Stimulated activated CD8-positive, alpha-beta memory T cell treated with anti-CD3 and anti-CD28 coated beads, Interleukin-12 subunit alpha, Interleukin-12 subunit beta, amount 100 ng/mL, for 24 hours (primary cell): ENCODE data around the gene C22orf15.
"Not testable (repeated sequence)": the region's sequence is repeated elsewhere in the genome, so short reads cannot be mapped to it uniquely, and the experiment has no call there.

Experiments
- DNase-seq: peaks from one replicate; pipeline ENCODE4 v3.0.0-alpha.2; 2020; ENCODE audit errors: extremely low read depth

Gene C22orf15, protein sequence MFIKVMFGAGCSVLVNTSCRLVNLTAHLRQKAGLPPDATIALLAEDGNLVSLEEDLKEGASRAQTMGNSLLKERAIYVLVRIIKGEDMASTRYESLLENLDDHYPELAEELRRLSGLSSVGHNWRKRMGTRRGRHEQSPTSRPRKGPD

DNA sequence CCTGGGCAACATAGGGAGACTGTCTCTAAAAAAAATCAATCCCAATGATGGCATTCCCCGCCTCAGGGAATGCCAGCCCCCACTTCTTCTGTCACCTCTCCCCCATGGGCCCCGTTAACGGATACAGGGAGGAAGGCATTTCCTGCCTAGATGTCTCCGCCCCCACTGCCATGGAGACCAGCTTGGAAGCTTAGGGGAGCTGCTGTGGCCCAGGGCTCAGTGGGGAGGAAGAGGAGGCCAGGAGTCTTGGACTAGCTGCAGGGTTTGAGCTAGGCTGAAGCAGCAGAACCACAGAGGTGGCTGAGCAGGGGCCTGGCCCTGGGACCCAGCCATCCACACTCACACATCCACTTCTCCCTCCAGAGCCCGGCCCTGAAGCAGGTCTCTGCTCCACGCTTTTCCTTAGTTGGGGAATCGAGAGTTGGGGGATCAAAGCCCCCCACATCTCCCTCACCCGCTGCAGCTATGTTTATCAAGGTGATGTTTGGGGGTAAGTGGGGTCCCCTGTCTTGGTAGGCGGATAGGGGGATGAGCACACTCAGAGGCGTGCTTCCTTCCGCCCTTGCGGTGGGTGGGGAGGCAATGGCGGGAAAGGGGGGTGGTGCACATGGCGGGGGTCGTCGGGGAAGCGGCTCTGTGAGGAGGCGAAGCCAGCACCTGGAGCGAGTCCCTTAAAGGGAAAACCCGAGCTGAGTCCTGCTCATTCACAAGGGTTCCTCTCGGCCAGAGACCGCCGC is at the start of gene C22orf15:
Gene C22orf15 (plus strand): TSS at position 149 of the 737 bp plus-strand sequence. CDS start 317 bp downstream, at position 466.
- no peak for DNase-seq

DNA sequence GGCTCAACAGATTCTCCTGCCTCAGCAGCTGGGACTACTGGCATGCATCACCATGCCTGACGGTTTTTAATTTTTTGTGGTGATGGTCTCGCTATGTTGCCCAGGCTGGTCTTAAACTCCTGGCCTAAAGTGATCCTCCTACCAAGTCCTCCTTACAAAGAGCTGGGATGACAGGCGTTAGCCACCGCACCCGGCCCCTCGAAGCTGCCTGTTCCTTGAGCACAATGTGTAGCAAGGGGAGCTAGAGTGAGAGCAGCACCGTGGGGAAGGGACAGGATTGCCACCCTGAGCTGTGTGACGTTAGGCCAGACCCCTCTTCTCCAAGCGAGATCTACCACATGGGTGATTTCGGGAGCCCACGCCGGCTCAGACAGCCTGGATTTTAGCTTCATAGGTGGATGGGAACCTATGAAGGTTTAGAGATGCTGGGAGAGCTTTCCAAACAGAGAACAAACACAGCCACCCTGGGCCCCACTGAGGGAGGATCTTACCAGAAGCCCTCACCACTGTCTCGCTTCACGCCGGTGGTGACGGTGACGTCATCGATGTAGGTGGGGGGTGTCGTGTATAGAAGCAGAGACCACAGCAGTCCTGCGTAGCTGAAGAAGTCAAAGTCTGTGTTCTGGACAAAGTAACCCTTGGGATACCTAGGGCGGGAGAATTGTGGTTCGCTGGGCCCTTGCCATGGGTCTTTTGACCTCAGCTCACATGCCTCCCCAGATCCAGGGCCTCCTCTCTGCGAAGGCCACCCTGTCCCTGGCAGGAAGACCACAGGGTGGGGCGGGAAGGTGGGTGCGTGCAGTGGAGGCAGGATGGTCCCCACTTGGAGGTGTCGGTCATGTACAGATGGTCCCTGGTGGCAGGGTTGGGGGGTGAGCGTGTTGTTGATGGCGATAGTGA is 48.8 kb upstream of the C22orf15 start:
- DNase-seq: no peak

DNA sequence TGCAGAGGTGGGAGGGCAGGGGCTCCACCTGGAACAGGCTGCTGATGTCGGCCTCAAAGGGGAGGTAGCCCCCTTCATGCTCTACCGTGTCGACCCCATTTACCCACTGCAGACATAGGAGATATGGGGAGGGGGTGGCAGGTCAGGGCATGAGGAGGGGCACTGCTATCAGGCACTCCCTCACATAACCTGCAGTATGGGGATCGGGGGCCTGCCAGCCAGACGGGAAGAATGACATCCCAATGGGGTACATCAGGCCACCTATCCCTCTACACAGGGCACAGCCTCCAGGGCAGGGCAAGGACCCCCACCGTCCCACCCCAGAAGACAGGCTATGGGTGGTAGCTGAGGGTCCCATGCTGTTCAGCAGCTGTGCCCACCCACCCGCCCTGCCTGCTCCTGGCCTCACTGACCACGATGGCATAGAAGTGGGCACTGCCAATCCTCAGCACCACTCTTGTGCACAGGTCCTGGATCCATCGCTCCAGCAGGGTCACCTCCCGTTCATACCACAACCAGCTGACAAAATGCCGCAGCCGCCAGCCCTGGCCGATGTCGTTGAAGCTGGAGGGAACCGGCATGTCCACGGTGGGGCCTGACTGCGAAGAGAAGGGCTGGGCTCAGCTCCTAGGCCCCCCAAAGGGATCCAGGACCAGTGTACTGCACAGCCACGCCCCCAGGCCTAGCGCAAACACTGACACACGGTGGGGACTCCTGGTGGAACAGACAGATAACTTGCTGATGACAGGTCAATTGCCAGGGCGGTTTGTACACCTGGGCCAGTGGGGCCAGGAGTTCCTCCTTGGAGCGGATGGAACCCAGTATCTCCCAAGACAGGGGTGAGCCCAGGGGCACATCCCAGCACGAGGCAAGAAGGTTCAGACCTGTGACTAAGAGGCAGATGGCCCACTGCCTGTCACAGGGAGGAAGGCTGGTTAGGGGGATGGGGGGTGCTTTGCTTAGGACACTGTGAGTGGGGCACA is 47.9 kb upstream of the C22orf15 start:
- DNase-seq: no peak

DNA sequence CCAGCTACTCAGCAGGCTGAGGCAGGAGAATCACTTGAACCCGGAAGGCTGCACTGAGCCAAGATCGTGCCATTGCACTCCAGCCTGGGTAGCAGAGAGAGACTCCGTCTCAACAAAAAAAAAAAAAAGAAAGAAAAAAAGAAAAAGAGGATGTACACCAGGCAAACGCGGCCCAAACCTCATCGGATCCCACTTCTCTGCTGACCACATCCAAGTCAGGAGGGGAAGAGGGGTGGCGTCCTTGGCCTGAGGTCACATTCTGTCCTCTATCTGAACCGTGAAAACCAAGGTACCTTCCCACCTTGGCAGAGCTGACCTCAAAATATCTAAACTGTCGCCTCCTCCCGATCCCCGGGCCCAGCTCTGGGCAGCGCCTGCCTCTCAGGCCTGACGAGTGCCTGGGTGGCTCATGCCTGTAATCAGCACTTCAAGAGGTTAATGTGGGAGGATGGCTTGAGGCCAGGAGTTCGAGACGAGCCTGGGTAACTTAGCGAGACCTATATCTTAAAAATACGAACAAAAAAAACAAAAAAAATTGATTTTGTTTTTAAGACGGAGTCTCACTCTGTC is 46.9 kb upstream of the C22orf15 start:
- DNase-seq: no peak

DNA sequence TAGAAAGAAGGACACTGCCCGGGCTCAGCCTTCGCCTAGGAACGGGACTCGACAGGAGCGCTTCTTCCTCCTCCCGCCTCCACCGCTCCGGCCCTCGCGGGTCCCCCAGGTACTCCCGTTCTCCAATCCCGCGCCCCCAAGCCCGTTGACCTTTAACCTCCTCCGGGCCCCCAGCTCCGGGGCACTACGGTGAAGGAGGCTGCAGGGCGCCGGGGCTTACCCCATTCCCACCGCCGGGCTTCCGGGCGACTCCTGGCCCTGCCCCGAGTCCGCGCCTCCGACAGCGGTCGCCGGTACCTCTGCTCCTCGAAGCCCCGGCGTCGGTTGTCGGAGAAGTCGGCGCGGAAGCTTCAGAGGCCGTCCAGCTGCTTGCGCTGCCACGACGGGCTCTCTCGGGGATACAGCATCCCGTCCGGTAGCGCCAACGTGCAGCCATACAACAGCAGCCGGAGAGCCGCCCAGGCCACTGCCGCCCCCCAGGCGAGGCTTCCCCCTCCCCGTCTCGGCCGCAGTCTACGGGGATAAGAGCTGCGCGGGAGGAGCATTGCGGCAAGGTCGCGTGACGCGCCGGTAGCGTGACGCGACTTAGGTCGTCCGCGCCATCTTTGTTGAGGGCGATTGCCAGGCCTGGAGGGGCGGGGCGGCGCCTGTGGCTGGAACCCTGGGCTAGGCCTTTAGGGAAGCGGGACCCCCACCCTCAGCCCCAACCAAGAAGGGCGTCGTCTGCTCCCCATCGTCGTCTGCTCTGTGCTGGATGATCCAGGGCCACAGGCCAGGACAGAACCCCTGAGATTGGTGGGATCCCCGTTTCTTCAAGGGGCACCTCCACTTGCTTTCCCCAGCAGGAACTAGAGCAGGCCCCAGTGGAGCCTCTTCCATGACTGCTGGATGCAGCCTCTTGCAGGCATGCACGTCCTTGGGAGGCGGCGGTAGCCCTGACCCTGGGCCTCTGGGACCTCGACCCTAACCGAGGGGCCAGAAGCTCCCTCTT is 45.7 kb upstream of the C22orf15 start:
- peak; percentile 51 for DNase-seq

DNA sequence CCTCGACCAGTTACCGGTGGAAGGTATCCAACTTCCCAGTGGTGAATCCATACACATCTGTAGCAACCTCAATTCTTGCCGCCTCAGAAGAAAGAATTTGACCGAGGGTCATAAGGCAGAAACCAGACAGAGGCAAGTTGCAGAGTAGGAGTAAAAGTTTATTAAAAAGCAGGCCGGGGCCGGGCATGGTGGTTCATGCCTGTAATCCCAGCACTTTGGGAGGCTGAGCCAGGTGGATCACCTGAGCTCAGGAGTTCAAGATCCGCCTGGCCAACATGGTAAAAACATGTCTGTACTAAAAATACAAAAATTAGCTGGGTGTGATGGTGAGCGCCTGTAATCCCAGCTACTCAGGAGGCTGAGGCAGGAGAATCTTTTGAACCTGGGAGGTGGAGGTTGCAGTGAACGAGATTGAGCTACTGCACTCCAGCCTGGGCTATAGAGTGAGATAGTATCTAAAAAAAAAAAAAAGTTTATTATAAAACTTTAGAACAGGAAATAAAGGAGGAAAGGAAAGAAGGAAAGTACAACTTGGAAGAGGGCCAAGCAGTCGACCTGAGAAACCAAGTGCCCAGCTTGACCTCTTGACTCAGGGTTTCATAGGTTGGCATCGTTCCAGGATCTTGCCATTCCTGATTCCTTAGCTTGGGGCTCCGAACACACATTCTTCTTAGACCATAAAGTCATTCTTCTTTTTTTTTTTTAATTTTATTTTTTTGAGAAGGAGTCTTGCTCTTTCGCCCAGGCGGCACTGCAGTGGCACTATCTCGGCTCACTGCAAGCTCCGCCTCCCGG is 44.2 kb upstream of the C22orf15 start:
- DNase-seq: no peak

DNA sequence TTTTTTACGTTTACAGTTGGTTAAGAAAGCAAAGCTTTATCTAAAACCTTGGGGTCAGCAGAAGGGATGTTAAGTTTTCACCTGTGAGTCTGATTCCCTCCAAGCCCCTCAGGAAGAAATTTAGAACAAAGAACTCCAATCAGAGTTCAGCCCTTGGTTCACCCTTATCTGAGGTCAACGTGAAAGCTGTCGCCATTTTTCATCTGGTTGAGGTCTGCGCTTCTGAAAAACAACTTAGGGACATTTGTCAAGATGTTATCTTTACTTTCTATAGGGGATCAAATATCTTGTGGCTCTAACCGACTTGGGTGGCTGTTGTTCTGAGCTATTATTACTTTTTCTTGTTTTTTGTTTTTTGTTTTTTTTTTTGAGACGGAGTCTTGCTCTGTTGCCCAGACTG is 41.9 kb upstream of the C22orf15 start:
- DNase-seq: no peak

DNA sequence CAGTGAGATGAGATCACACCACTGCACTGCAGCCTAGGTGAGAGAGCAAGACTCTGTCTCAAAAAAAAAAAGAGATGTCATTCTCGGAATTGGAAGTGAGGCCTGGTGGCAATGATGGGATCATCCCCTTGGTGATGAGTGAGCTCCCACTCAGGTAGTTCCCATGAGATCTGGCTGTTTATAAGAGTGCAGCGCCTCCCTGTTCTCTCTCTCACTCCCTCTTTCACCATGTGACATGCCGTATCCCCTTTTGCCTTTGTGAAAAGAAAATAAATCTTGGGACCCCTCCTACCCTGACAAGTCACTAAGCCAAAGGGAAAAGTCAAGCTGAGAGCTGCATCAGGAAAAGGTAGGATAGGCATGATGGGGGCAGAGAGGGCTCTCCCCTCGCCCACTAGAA is 40.6 kb upstream of the C22orf15 start:
- no peak for DNase-seq

DNA sequence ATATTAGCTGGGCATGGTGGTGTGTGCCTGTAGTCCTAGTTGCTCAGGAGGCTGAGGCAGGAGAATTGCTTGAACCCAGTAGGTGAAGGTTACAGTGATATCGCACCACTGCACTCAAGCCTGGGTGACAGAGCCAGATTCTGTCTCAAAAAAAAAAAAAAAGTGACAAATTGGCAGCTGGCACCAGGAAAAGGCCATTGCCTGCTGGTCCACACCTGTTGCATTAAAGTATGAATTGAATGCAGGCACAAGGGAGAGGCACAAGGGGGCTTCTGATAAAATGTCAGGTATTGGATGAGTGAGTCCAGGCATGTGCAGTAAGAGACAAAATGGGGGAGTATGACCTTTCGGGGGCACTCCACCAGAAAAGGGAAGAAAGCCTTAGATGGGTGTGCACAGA is 40.1 kb upstream of the C22orf15 start:
- no peak for DNase-seq

DNA sequence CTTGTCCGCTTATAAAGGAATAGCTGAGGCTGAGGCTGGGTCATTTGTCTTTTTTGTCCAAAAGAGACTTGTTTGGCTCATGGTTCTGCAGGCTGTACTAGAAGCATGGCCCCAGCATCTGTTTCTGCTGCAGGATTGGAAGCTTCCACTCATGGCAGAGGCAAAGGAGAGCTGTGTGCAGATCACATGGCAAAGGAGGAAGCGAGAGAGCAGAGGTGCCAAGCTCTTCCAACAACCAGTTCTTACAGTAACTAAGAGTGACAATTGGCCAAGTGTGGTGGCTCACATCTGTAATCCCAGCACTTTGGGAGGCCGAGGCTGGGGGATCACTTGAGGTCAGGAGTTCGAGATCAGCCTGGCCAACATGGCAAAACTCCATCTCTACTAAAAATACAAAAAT is 34.7 kb upstream of the C22orf15 start:
- not testable (repeated sequence) for DNase-seq

DNA sequence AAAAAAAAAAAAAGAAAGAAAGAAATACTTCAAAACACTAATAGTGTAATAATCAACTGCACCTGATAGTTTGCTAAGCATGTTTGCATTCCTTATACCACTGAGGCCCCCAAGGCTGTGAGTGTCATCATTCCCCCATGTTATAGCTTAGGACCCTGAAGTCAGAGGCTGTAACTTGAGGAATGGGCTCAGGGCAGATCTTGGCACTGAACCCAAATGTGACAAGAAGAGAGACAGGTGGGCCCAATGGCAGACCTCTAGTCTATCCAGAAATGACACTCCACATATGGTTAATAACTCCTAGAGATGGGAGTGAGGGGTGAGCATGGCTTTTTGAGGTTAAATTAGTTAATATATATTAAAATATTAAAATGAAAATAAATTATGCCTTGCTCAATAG is 25.1 kb upstream of the C22orf15 start:
- DNase-seq: no peak

DNA sequence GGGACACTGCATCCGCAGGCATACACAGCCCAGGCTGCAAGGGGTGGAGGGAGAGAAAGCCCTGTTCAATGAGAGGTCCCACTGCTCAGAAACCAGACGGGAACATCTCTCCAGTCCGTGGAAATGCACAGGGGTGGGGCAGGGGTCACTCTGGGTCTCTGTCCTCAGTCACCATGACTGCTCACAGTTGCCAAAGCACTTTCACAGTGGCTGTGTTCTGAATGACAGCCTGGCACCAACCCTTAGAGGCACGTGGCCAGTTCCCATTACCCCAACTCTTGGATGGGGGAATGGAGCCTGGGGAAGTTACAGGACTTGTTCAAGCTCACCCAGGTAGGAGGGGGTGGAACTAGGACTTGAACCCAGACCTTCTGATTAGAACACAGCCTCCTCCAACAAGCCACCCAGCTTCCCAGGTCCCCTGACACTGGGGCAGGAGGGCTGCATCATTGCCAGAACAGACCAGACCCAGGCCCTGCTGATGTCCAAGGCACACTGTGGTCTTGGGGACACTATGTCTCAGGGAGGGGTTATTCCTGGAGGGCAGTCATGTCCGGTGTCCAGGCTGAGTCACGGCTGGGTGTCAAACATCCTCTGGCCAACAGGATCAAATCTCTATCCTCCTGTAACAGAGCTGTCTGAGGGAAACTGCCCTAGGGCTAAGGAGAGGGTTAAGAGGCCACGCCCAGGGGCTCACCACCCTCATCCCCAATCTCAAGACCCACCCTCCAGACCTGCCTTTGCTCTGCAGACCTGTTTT is 20.1 kb upstream of the C22orf15 start:
- DNase-seq: no peak

DNA sequence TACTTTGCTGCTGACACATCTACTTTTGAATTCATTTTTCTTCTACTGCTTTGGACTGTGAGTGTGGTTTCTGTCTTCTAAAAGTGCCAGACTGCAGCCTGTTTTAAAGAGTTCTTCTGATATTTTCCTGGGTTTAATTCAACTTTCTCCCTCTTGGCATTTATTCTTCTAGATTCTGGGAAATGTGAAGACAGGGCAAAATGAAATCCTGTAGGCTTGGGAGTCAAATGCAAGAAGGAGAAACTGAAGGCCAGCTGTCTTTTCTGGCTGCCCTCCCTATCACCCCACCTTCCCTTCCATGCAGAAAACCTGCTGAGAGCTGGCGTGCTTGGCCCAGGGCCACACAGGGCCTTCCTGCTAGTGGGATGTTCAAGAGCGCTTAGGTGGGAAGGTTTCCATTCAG is 19.5 kb upstream of the C22orf15 start:
- DNase-seq: no peak

DNA sequence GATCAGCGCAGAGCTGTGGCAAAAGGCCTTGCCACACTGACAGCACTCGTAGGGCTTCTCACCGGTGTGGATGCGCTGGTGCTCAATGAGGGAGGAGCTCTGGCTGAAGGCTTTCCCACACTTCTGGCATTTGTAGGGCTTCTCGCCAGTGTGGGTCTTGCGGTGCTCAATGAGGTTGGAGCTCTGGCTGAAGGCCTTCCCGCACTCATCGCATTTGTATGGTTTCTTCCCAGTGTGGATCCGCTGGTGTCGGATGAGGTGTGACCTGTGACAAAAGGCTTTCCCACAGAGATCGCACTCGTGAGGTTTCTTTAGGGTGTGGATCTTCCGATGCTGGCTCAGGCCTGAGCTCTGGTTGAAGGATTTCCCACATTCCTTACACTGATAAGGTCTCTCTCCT is 18.8 kb upstream of the C22orf15 start:
- no peak for DNase-seq

DNA sequence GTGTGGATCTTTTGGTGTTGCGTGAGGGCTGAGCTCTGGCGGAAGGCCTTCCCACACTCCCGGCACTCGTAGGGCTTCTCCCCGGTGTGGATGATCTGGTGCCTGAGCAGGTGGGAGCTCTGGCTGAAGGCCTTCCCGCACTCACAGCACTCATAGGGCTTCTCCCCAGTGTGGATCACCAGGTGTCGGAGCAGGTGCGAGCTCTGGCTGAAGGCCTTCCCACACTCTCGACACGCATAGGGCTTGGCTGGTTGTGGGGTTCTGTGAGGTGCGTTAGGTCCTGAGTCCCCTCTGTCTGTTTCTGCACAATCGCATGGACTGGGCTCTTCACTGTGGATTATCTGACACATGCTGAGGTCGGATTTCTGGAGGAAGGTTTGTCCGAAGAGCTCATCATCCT is 18.3 kb upstream of the C22orf15 start:
- no peak for DNase-seq

DNA sequence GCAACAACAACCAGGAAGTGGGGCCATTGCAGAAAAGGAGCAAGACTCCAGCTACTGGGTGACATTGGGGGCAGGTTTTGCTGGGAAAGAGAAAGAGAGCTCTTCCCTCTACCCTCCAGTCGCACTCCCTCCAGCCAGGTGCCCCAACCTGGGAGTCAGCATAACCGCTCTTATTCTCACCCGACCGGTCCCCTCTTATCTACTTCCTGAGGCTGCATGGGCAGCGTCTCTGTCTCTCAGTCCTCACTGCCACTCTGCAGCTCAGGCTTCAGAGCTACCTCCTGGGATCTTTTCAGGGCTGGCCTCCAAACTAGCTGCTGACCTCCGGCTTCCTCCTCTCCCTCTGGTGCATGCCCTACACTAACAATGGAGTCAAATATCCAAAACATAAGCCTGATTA is 17.0 kb upstream of the C22orf15 start:
- DNase-seq: no peak

DNA sequence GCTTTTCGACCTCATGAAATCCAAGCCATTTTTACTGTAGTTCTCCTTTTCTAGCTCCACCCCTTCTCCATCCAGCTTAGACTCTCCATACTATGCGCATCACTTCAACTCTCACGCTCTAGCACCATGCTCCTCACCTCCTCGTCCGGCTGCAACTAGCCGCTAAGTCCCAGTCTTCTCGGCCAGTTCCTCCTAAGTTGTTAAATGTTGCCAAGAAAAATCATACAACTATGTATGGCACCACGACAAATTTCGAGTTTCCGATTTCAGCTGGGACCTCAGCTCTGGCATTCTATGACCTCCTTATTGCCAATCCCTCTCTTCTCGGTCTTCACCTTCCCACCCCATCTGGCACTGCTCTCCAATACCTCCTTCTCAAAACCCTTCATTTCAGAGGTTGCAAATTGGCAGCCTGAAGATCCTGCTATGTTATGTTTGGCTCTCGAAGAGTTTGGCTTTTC is 12.9 kb upstream of the C22orf15 start:
- no peak for DNase-seq

DNA sequence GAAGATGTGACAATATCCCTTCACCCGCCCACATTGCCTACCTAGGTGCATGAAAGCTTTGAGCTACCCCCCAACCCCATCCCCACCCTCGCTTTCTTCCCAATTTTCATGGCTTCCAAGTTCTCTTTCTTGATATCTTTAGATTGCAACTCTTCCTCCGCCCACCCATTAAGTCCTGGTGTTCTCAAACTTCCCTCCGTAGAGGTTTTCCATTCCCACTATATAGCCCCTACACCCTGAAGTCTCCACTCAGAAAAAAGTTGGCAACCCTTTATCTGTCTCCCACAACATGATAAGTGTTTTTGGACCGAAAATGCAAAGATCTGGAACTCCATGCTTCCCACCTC is 12.4 kb upstream of the C22orf15 start:
- DNase-seq: no peak
